Stimulated activated memory B cell treated with anti-CD40 and anti-IgM and Interleukin-4, amounts not matched to agents 10 μg/mL and 1 μg/mL and 100 μg/mL, for 72 hours (primary cell): ENCODE data around the gene TBC1D13.

Experiments
- ATAC-seq: fragments of 150-1000 bp; cut with Tn5 transposase; 2 replicates; pipeline ENCODE4 v1.10.0; 2021
- H3K27ac Mint-ChIP-seq: one replicate; pipeline ENCODE4 v1.8.0; 2022; ENCODE audit warnings: mild to moderate bottlenecking, mixed read lengths
- H3K27me3 Mint-ChIP-seq: one replicate; pipeline ENCODE4 v1.8.0; 2022; ENCODE audit warnings: mixed read lengths
- H3K36me3 Mint-ChIP-seq: one replicate; pipeline ENCODE4 v1.8.0; 2022; ENCODE audit warnings: mixed read lengths
- H3K4me1 Mint-ChIP-seq: one replicate; pipeline ENCODE4 v1.8.0; 2022; ENCODE audit warnings: mixed read lengths
- H3K4me3 Mint-ChIP-seq: one replicate; pipeline ENCODE4 v1.8.0; 2022; ENCODE audit warnings: mild to moderate bottlenecking, moderate library complexity, mixed read lengths
- H3K9me3 Mint-ChIP-seq: one replicate; pipeline ENCODE4 v1.8.0; 2022; ENCODE audit warnings: mixed read lengths

The TBC1D13 gene

GRCh38 chr9:128823362-128823902 lies 36.4 kb downstream of the TBC1D13 start:
- Mint-ChIP-seq H3K9me3 (no peaks in the 10 kb centered on the region), H3K36me3 (peaks cover 62% of the 10 kb centered on the region), H3K27ac (no peak overlapping the region), H3K4me3 (no peak overlapping the region), H3K4me1 (peaks cover 47% of the 10 kb centered on the region), H3K27me3 (no peaks in the 10 kb centered on the region)
- ATAC-seq, result no peak

- Mint-ChIP-seq H3K27me3 (no peaks in the 10 kb centered on the region), H3K4me1 (peaks cover 52% of the 10 kb centered on the region), H3K36me3 (peaks cover 67% of the 10 kb centered on the region), H3K27ac (no peak overlapping the region), H3K9me3 (no peaks in the 10 kb centered on the region), H3K4me3 (no peak overlapping the region)
- peak; percentile 4 for ATAC-seq
Measured at GRCh38 chr9:128823903-128824406, 36.9 kb downstream of the TBC1D13 start.

DNA sequence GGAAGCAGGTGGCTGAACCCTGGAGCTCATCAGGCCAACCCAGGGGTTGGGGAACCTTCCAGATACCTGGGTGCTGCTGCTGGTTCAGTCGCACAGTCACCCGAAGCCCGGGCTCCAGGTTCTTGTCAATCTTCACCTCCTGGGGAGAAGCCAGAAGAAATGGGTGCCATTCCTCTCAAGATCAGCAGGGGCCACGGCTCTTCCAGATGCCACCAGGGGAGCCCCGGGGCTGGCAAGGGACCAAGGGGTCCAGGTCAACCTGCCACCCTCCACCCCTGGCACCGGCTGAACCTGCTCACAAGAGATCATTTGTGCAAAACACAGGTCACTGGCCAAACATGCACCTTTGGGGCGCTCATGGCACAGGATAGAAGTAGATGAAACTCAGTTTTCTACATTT lies 37.9 kb downstream of the TBC1D13 start:
- Mint-ChIP-seq H3K9me3 (no peaks in the 10 kb centered on the region), H3K27me3 (no peaks in the 10 kb centered on the region), H3K4me3 (no peak overlapping the region), H3K4me1 (peaks cover 47% of the 10 kb centered on the region), H3K36me3 (peaks cover 70% of the 10 kb centered on the region), H3K27ac (peak overlapping the region; percentile 30)
- no peak for ATAC-seq

DNA sequence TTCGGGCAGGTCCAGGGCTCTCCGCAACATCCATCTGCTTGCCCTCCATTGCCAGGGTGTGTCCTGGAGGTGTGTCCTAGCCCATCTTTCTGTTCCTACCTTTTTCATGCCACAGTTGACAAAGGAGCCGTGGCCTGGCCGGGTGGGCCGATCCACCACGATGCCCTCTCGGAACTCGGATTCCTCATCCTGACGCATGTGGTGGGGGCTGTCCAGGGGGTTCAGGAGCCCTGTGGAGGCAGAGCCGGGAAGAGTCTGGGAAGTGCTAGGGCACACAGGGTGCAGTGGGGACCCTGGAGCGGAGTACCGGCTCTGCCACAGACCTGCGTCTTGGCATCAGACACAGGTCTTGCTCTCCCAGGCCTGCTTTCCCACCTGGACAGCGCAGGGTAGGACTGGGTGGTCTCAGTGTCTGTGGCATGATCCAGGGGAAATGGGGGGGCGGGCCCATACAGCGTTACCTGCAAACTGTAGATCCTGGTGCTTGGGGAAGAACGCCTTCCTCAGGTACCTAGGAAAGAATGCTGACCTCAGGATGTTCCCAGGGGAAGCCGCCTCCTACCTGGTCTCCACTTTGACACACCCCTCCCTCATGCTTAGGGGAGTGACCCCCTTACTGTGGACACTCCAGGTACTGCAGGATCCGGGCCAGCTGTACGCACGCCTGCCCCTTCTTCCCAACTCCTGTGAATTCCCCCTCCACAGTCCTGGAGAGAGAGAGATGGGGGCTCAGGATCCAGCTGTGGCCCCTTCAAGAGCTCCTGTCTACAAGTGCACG lies 39.1 kb downstream of the TBC1D13 start:
- H3K4me1 Mint-ChIP-seq, result peaks cover 39% of the 10 kb centered on the region
- no peaks in the 10 kb centered on the region for H3K27me3 Mint-ChIP-seq
- H3K4me3 Mint-ChIP-seq, result no peak overlapping the region
- H3K27ac Mint-ChIP-seq, result no peak overlapping the region
- no peaks in the 10 kb centered on the region for H3K9me3 Mint-ChIP-seq
- peaks cover 66% of the 10 kb centered on the region for H3K36me3 Mint-ChIP-seq
- ATAC-seq, result no peak

DNA sequence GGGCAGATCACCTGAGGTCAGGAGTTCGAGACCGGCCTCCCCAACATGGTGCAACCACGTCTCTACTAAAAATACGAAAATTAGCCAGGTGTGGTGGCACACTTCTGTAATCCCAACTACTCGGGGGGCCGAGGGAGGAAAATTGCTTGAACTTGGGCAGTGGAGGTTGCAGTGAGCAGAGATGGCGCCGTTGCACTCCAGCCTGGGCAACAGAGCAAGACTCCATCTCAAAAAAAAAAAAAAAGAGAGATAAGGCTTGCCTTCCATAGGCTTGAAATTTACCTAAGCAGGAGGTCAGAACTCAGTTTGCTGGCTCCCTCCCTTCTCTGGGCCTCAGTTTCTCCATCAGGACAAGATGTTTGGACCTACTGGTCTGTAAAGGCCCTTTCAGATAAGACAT lies 41.2 kb downstream of the TBC1D13 start:
- Mint-ChIP-seq H3K27me3 (no peaks in the 10 kb centered on the region), H3K27ac (peak overlapping the region; percentile 90), H3K4me1 (peaks cover 24% of the 10 kb centered on the region), H3K9me3 (no peaks in the 10 kb centered on the region), H3K4me3 (peak overlapping the region; percentile 77), H3K36me3 (peaks cover 51% of the 10 kb centered on the region)
- no peak for ATAC-seq

DNA sequence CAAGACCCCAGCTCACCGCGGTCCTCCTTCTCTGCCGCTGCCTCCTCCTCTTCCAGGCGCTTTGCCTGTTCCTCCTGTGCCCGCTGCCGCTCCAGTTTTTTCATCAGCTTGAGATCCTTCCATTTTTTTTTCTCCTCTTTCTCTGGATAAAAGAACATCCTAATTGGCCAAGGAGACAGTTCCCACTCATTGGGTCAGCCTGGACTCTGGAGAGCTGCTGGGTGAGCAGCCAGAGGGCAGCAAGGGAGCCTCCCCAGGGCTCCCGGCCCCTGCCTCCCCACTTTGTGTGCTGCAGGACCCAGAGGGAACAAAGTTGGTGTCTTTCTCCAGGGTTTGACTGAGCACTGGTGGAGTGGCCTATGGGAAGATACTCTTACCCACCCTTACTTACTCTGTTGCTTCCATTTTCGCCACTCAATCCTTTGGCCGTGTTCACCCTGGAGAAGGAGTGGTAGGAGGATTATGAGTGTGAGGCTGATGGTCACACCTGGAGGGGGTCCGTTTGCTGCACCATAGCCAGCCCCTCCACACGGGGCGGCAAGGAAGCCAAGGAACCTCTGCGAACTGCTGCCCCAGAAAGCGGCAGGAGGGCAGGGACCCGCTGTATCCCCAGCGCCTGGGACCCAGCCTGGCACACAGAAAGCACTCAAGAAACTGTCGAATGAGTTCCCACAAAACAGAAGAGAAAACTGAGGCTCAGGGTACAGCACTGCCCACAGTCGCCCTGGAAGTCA lies 41.8 kb downstream of the TBC1D13 start:
- H3K36me3 Mint-ChIP-seq, result peaks cover 50% of the 10 kb centered on the region
- no peaks in the 10 kb centered on the region for H3K9me3 Mint-ChIP-seq
- peak overlapping the region; percentile 90 for H3K27ac Mint-ChIP-seq
- peak; percentile 1 for ATAC-seq
- peak overlapping the region; percentile 77 for H3K4me3 Mint-ChIP-seq
- no peaks in the 10 kb centered on the region for H3K27me3 Mint-ChIP-seq
- H3K4me1 Mint-ChIP-seq, result peaks cover 22% of the 10 kb centered on the region

DNA sequence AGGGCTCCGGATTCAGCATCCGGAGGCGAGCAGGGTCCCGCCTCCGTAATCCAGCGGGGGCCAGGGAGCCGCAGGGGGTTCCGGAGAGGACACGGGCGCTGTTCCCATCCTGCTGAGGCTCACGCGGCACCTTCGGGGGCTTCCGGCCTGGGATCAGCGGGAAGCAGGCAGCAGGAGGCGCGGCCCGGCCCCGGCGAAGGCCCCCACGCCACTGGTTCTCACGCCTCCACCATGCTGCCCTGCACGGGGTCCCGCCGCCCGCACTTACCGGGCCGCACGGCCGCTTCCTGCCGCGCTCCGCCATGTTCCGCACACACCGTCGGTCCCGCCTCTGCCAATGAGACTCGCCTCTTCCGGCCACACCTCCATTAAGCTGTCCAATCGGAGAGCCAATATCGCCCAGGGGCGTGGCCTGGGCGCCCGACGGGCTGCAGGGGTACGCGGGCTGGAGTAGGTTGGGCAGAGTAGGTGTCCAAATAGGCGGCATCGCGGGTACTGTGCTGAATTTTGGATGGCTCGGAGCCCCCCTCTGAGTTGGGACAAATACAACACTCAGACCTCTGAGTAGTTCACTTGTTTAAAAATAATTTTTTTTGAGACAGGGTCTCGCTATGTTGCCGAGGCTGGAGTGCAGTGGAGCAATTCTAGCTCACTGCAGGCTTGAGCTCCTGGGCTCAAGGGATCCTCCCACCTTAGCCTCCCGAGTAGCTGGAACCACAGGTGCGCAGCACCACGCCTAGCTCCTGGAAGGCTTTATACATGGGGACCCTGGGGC lies 42.6 kb downstream of the TBC1D13 start, which contains the start of gene SPOUT1:
Gene SPOUT1, minus strand, starts transcription at position 318 of the 775 bp plus-strand sequence. Its CDS starts 14 bp downstream, at position 304.
- Mint-ChIP-seq H3K4me3 (peak within 1 kb of the TSS; percentile 77), H3K9me3 (no peaks in the 10 kb centered on the region), H3K27ac (peak within 1 kb of the TSS; percentile 90), H3K36me3 (peaks cover 47% of the 10 kb centered on the region), H3K27me3 (no peaks in the 10 kb centered on the region), H3K4me1 (peaks cover 22% of the 10 kb centered on the region)
- peak; percentile 100 for ATAC-seq

DNA sequence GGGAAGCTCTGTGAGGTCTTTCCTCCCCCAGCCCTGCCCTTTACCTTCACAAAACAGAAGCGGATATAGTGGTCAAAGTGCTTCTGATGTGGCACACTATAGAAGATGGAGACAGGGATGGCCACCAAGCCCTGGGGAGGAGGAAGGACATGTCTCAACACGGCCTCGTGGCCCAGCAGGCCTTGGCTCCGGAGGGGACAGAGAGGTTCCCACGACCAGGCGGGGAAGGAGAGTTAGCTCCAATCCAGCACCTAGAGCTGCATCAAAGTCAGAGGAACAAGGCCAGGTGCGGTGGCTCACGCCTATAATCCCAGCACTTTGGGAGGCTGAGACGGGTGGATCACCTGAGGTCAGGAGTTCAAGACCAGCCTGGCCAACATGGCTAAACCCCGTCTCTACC lies 46.6 kb downstream of the TBC1D13 start:
- H3K27me3 Mint-ChIP-seq, result no peaks in the 10 kb centered on the region
- peaks cover 11% of the 10 kb centered on the region for H3K4me1 Mint-ChIP-seq
- H3K9me3 Mint-ChIP-seq, result no peaks in the 10 kb centered on the region
- H3K27ac Mint-ChIP-seq, result no peak overlapping the region
- no peak overlapping the region for H3K4me3 Mint-ChIP-seq
- H3K36me3 Mint-ChIP-seq, result peaks cover 48% of the 10 kb centered on the region
- ATAC-seq, result no peak

DNA sequence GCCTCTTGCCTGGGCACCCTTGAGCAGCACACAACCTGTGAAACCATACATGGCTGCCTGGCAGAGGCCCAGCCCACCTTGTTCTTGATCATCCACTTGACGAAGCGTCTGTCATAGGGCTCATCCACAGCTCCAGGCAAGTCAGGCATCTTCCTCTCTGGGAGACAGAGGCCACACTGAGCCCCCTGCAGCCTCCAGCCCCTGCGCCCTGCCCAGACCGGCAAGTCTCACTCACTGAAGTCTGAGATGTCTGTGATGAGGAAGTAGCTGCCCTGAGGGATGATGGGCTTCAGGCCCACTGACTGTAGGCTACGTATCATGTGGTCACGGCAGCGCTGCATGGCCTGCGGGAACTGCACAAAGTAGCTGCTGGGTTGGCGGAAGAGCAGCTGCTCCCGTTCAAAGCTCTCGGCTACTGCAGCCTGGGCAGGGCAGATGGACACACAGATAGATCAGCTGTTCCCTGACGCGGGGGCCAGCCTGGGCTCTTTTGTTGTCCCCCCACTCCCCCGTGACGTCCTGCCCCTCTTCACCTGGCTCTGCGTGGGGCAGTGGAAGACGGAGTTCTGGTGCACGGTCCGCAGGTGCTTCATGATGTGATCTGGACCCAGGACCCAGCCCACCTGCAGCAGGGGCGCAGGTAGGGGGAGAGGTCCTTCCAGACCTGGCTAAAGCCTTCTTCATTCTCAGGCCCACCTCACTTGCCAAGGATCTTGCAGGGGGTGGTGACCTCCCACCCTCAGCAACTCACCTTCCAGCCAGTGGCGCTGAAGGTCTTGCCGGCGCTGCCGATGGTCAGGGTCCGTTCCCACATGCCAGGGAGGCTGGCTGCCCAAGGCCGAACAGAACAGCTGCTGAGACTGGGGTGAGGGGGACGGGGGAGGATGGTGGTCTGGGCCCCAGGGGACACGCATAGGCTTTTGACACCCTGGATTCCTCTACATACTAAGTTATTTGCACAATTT lies 48.5 kb downstream of the TBC1D13 start:
- Mint-ChIP-seq H3K27ac (no peak overlapping the region), H3K4me1 (no peaks in the 10 kb centered on the region), H3K4me3 (no peak overlapping the region), H3K36me3 (peaks cover 43% of the 10 kb centered on the region), H3K9me3 (no peaks in the 10 kb centered on the region), H3K27me3 (no peaks in the 10 kb centered on the region)
- no peak for ATAC-seq

DNA sequence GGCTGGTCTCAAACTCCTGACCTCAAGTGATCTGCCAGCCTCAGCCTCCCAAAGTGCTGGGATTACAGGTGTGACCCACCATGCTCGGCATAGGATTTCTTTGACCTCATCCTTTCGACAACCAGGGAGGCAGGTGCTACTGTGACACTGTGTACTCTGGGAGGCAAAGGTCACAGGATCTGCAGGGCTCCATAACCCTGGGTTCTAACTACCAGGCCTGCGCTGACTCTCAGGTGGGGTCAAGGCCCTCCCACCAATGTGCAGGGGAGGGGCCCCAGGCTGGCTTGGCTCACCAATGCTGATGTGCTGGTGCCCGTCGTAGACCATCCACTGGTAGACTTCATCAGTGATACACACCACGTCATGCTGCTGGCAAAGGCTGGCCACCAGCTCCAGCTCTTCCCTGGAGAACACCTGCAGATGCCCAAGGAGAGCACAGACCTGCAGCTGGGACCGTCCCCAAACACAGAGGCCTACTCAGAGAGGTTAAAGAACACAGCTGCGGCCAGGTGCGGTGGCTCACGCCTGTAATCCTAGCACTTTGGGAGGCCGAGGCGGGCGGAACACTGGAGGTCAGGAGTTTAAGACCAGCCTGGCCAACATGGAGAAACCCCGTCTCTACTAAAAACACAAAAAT lies 49.6 kb downstream of the TBC1D13 start:
- H3K27ac Mint-ChIP-seq, result no peak overlapping the region
- no peaks in the 10 kb centered on the region for H3K4me1 Mint-ChIP-seq
- ATAC-seq, result no peak
- H3K36me3 Mint-ChIP-seq, result peaks cover 43% of the 10 kb centered on the region
- H3K4me3 Mint-ChIP-seq, result no peak overlapping the region
- H3K27me3 Mint-ChIP-seq, result no peaks in the 10 kb centered on the region
- H3K9me3 Mint-ChIP-seq, result no peaks in the 10 kb centered on the region

DNA sequence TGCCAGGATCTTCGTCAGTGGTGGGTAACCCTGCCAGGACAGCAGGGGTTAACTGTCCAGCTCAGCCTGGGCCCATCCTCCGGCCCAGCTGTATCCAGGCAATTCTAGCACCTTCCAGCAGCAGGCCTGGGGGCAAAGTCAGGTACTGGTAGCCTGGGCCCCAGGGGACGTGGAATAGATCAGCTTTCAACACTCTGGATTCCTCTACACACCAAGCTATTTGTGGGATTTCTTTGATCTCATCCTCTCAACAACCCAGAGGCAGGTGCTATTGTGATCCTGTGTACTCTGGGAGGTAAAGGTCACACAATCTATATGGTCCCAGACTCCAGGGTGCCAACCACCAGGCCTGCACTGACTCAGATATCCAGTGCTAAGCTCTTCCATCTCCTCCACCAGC lies 51.3 kb downstream of the TBC1D13 start:
- no peaks in the 10 kb centered on the region for H3K27me3 Mint-ChIP-seq
- H3K4me1 Mint-ChIP-seq, result peaks cover 7% of the 10 kb centered on the region
- no peaks in the 10 kb centered on the region for H3K9me3 Mint-ChIP-seq
- no peak overlapping the region for H3K4me3 Mint-ChIP-seq
- H3K36me3 Mint-ChIP-seq, result peaks cover 44% of the 10 kb centered on the region
- ATAC-seq, result no peak
- no peak overlapping the region for H3K27ac Mint-ChIP-seq

GRCh38 chr9:128840524-128840923 lies 53.5 kb downstream of the TBC1D13 start:
- Mint-ChIP-seq H3K36me3 (peaks cover 28% of the 10 kb centered on the region), H3K4me3 (no peak overlapping the region), H3K9me3 (no peaks in the 10 kb centered on the region), H3K27ac (no peak overlapping the region), H3K4me1 (peaks cover 7% of the 10 kb centered on the region), H3K27me3 (no peaks in the 10 kb centered on the region)
- ATAC-seq, result no peak

DNA sequence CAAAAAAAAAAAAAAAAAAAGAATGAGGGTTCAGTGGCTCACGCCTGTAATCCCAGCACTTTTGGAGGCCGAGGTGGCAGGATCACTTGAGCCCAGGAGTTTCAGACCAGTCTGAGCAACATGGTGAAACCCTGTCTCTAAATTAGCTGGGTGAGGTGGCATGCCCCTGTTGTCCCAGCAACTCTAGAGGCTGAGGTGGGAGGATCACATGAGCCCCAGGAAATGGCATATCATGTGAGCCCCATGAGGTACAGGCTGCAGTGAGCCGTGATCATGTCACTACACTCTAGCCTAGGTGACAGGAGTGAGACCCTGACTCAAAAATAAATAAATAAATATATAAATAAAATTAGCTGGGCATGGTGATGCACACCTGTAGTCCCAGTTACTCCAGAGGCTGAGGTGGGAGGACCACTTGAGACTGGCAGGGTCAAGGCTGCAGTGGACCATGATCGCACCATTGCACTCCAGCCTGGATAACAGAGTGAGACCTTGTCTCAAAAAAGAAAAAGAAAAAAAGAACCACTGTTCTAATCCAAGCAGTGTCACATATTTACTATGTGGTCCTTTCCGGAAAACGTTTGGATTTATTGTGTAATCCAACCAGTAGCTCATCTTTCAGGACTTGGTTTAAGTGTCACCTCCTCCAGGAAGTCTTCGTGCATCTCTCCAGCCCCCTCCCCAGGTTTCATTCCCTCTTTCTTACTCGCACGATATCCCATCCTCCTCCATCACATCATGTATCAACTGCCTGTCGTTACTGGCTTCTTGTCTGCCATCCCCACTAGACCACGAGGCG lies 54.8 kb downstream of the TBC1D13 start:
- peaks cover 19% of the 10 kb centered on the region for H3K36me3 Mint-ChIP-seq
- H3K27ac Mint-ChIP-seq, result peak overlapping the region; percentile 16
- H3K9me3 Mint-ChIP-seq, result no peaks in the 10 kb centered on the region
- H3K4me3 Mint-ChIP-seq, result no peak overlapping the region
- H3K4me1 Mint-ChIP-seq, result peaks cover 7% of the 10 kb centered on the region
- no peaks in the 10 kb centered on the region for H3K27me3 Mint-ChIP-seq
- no peak for ATAC-seq
